IMR-90 (cell line): ENCODE measurements around the gene TIPRL. TPM values are rescaled to one million over a fixed set of nuclear protein-coding genes. Genes with fewer than 3 reads are reported as not detected.

Source experiments
- ATAC-seq: fragments of 200-7000 bp; cut with Tn5 transposase; 2 replicates; pipeline ENCODE4 v1.9.1; 2020; ENCODE audit warnings: low read depth, mild to moderate bottlenecking, moderate library complexity
- BruUV-seq: library from RNA; stranded (reverse); fragments of 400-500 nt; replicated peaks from 2 replicates; lab custom pipeline; 2021; lab: Mats Ljungman, UMichigan
- CTCF ChIA-PET: fragments of 300-600 bp; formaldehyde crosslinking; extraction: SDS; loops from one replicate; lab custom pipeline; 2021; ENCODE audit warnings: antibody characterized with exemption; lab: Yijun Ruan, JAX
- POLR2A ChIA-PET: fragments of 300-600 bp; sonication (Branson Sonifier 250); formaldehyde crosslinking; loops from one replicate; lab custom pipeline; 2022; ENCODE audit warnings: antibody characterized with exemption; ENCODE audit not compliant: unreplicated experiment; lab: Charles Lee
- DNase-seq: peaks from one replicate; pipeline ENCODE4 v3.0.0; 2013
- H2AFZ ChIP-seq: replicated peaks from 2 replicates; pipeline ENCODE3; 2013; ENCODE audit warnings: low read length, mild to moderate bottlenecking; ENCODE audit not compliant: poor library complexity
- H2AK5ac ChIP-seq: 2 replicates; pipeline ENCODE4 v1.6.1; 2013; ENCODE audit warnings: low read depth, low read length, inconsistent platforms
- H2AK9ac ChIP-seq: replicated peaks from 2 replicates; pipeline ENCODE3; 2013; ENCODE audit warnings: mild to moderate bottlenecking, low read depth, low read length, moderate library complexity; ENCODE audit not compliant: poor library complexity
- H2BK120ac ChIP-seq: 2 replicates; pipeline ENCODE4 v1.6.1; 2013; ENCODE audit warnings: low read depth, low read length, inconsistent platforms
- H2BK15ac ChIP-seq: 3 replicates; pipeline ENCODE4 v1.6.1; 2013; ENCODE audit warnings: low read depth, low read length, inconsistent platforms
- H2BK20ac ChIP-seq: 2 replicates; pipeline ENCODE4 v1.6.1; 2013; ENCODE audit warnings: low read depth, mild to moderate bottlenecking, inconsistent platforms, low read length, moderate library complexity
- H2BK5ac ChIP-seq: 2 replicates; pipeline ENCODE4 v1.6.1; 2013; ENCODE audit warnings: mild to moderate bottlenecking, low read depth, low read length, inconsistent platforms; ENCODE audit not compliant: poor library complexity, severe bottlenecking
- H3K14ac ChIP-seq: replicated peaks from 2 replicates; pipeline ENCODE4 v1.6.1; 2013; ENCODE audit warnings: low read depth, low read length, inconsistent platforms
- H3K18ac ChIP-seq: 2 replicates; pipeline ENCODE4 v1.6.1; 2013; ENCODE audit warnings: low read depth, low read length, control low read depth
- H3K23ac ChIP-seq: 2 replicates; pipeline ENCODE4 v1.6.1; 2013; ENCODE audit warnings: low read depth, low read length, inconsistent platforms
- H3K27ac ChIP-seq: 2 replicates; pipeline ENCODE4 v1.5.1; 2013; ENCODE audit warnings: mild to moderate bottlenecking, control low read depth, low read length; ENCODE audit not compliant: insufficient read depth
- H3K27me3 ChIP-seq: 2 replicates; pipeline ENCODE4 v1.6.1; 2013; ENCODE audit warnings: low read length; ENCODE audit not compliant: control insufficient read depth, insufficient read depth
- H3K36me3 ChIP-seq: 2 replicates; pipeline ENCODE4 v1.6.1; 2013; ENCODE audit warnings: low read length, mixed read lengths; ENCODE audit not compliant: control insufficient read depth, insufficient read depth
- H3K4ac ChIP-seq: 2 replicates; pipeline ENCODE4 v1.6.1; 2013; ENCODE audit warnings: low read depth, low read length, inconsistent platforms
- H3K4me1 ChIP-seq: 2 replicates; pipeline ENCODE4 v1.6.1; 2013; ENCODE audit warnings: low read length, mixed read lengths; ENCODE audit not compliant: control insufficient read depth, insufficient read depth
- H3K4me2 ChIP-seq: 2 replicates; pipeline ENCODE4 v1.6.1; 2013; ENCODE audit warnings: low read depth, mild to moderate bottlenecking, control low read depth, low read length, moderate library complexity
- H3K4me3 ChIP-seq: 2 replicates; pipeline ENCODE4 v1.5.1; 2013; ENCODE audit warnings: low read depth, mild to moderate bottlenecking, control low read depth, low read length, moderate library complexity; ENCODE audit not compliant: insufficient read depth
- H3K56ac ChIP-seq: 2 replicates; pipeline ENCODE4 v1.6.1; 2013; ENCODE audit warnings: low read length, inconsistent platforms; ENCODE audit not compliant: insufficient read depth; ENCODE audit errors: extremely low read depth
- H3K79me1 ChIP-seq, 2 experiments: 2 replicates each; pipeline ENCODE4 v1.6.1; 2013; ENCODE audit warnings: low read length in 2 of 2, inconsistent platforms in 1 of 2, low read depth in 1 of 2
- H3K9ac ChIP-seq: 2 replicates; pipeline ENCODE4 v1.6.1; 2013; ENCODE audit warnings: low read depth, low read length, control low read depth
- H3K9me1 ChIP-seq: 2 replicates; pipeline ENCODE4 v1.6.1; 2013; ENCODE audit warnings: low read length, inconsistent platforms; ENCODE audit not compliant: insufficient read depth
- H3K9me3 ChIP-seq: 2 replicates; pipeline ENCODE4 v1.6.1; 2013; ENCODE audit warnings: low read length; ENCODE audit not compliant: control insufficient read depth, insufficient read depth
- H4K20me1 ChIP-seq: 2 replicates; pipeline ENCODE4 v1.6.1; 2013; ENCODE audit warnings: low read length, inconsistent platforms; ENCODE audit not compliant: insufficient read depth
- H4K5ac ChIP-seq: 2 replicates; pipeline ENCODE4 v1.6.1; 2013; ENCODE audit warnings: mild to moderate bottlenecking, low read depth, low read length, control low read depth
- H4K8ac ChIP-seq, 2 experiments: 2 replicates each; pipeline ENCODE4 v1.6.1; 2013; ENCODE audit warnings: low read depth in 2 of 2, low read length in 2 of 2, control low read depth in 1 of 2, inconsistent platforms in 1 of 2
- H4K91ac ChIP-seq: 2 replicates; pipeline ENCODE4 v1.6.1; 2013; ENCODE audit warnings: low read depth, low read length, inconsistent platforms; ENCODE audit not compliant: insufficient read depth
- CTCF ChIP-seq: conservative IDR thresholded peaks from 2 replicates; pipeline ENCODE4 v1.5.1; 2012; ENCODE audit warnings: mild to moderate bottlenecking, low read depth, low read length, improper control_type of control experiment
- MAFK ChIP-seq: IDR thresholded peaks from 2 replicates; pipeline ENCODE4 v1.6.1; 2012; ENCODE audit warnings: low read depth, low read length, improper control_type of control experiment
- WGBS, 2 experiments: methylation state at CpG; one replicate each; pipeline versions ENCODE4 v1.1.5 to v1.1.7; 2013; ENCODE audit warnings: missing lambda C conversion rate in 2 of 2; ENCODE audit not compliant: insufficient read length in 1 of 2; ENCODE audit errors: extremely low coverage in 2 of 2; 5-methylcytosine and 5-hydroxymethylcytosine counted together
- dilution Hi-C: fragments of 300-500 bp; cut with HindIII; formaldehyde crosslinking; loops from one replicate; pipeline ENCODE4 v1.14.3; 2018; ENCODE audit warnings: low sequenced_read_pairs; ENCODE audit not compliant: unreplicated experiment
- in situ Hi-C: fragments of 300-500 bp; cut with MboI; formaldehyde crosslinking; loops from 3 replicates; pipeline ENCODE4 v1.14.3; 2019; ENCODE audit warnings: low sequenced_read_pairs, inconsistent platforms, mixed read lengths
- intact Hi-C: fragments of 100-400 bp; cut with micrococcal nuclease; formaldehyde crosslinking; loops from 2 replicates; pipeline ENCODE4 v1.10.0; 2022
- polyA plus RNA-seq, 3 experiments: library from polyadenylated mRNA; depleted of rRNA; stranded (reverse); fragments of >200 nt; gene quantifications; 2 replicates each; pipeline ENCODE4 v1.2.3, GENCODE V29; 2012; ENCODE audit warnings: low replicate concordance in 1 of 3
- total RNA-seq: library from RNA; depleted of rRNA; stranded (reverse); fragments of >200 nt; gene quantifications from 2 replicates; pipeline ENCODE4 v1.2.3, GENCODE V29; 2012
- TF ChIP-seq, protein P1 (sequence below): fragments of 150-350 bp; IDR thresholded peaks from 2 replicates; pipeline ENCODE4 v1.6.1; 2017; ENCODE audit warnings: mild to moderate bottlenecking, antibody characterized with exemption, low read length, low read depth

The TIPRL gene
- total and polyA plus RNA-seq, 2 of the 4 experiments (the other 2 are of a cell fraction), result 15.4 to 23.8 TPM

DNA sequence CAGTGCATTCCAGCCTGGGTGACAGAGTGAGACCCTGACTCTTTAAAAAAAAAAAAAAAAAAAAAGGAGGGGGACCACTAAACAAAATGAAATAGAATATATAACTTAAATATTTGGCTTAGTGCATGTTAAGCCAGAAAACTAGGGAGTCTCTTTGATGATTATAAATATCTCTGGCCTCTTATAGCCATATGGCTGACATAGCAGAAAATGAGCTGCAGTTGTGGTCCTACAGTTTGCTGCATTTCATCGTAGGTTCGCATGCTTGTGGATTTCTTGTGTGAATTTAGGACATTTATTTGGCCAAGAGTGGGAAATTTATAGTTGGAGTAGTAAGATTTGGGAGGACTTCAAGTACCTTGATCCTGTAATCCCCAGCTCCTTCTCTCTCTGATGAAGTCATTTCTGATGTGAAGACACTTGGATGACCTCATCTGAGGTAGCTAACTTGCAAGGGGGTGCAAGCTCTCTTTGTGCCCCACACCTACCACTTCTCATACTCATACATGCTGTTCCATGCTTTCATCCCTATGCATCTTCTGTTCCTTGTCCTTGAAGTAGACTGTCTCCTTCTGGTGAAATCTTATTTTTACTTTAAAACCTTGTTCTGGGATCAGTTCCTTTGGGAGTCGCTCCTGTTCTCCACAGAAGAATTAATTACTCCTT, 6.4 kb upstream of the TIPRL start:
- Histone ChIP-seq H3K36me3 (no peaks in the 10 kb centered on the region), H4K8ac (no peak overlapping the region), H3K14ac (no peak overlapping the region), H3K4me2 (no peak overlapping the region), H3K4me3 (no peak overlapping the region), H3K27ac (no peak overlapping the region), H3K79me1 (no peaks in the 10 kb centered on the region), H3K27me3 (no peaks in the 10 kb centered on the region), H2AFZ (no peak overlapping the region), H2BK20ac (no peak overlapping the region), H3K9ac (no peak overlapping the region), H2BK5ac (no peak overlapping the region), H3K18ac (no peak overlapping the region), H3K4me1 (no peaks in the 10 kb centered on the region), H2BK15ac (no peak overlapping the region), H2BK120ac (no peak overlapping the region), H4K20me1 (no peaks in the 10 kb centered on the region), H2AK5ac (no peak overlapping the region), H3K9me3 (no peaks in the 10 kb centered on the region), H4K91ac (no peak overlapping the region), H2AK9ac (no peak overlapping the region), H3K56ac (no peak overlapping the region), H3K4ac (no peak overlapping the region), H4K5ac (no peak overlapping the region), H3K9me1 (no peaks in the 10 kb centered on the region), H3K23ac (no peak overlapping the region)
- WGBS, 2 experiments, result no CpG with 5 or more reads among the region's 3 CpGs
- POLR2A ChIA-PET, result no interaction called here
- BruUV-seq, result no TSS peak
- ATAC-seq (no peak), DNase-seq (no peak)
- in situ Hi-C loops, result no loop called here
- CTCF ChIA-PET, result no interaction called here
- dilution Hi-C loops, result no loop called here
- intact Hi-C loops, result no loop called here
- TF ChIP-seq CTCF (no peak), MAFK (0 out of 2 replicates have a peak, but pooled peaks have one; percentile 7)
- TF ChIP-seq, protein P1, sequence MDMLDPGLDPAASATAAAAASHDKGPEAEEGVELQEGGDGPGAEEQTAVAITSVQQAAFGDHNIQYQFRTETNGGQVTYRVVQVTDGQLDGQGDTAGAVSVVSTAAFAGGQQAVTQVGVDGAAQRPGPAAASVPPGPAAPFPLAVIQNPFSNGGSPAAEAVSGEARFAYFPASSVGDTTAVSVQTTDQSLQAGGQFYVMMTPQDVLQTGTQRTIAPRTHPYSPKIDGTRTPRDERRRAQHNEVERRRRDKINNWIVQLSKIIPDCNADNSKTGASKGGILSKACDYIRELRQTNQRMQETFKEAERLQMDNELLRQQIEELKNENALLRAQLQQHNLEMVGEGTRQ, result no peak
